HT1080 (cell line): ENCODE results near the gene LASP1NB. TPM values are rescaled to one million over a fixed set of nuclear protein-coding genes. Genes with fewer than 3 reads are reported as not detected.
A peak's percentile ranks its signal among the peaks of the same experiment; 100 is the strongest.

ENCODE experiments used
- DNase-seq: peaks from one replicate; pipeline ENCODE4 v3.0.0-alpha.2; 2015; ENCODE audit warnings: low read depth
- small RNA-seq: library from RNA; depleted of rRNA; stranded (forward); fragments of <200 nt; gene quantifications from one replicate; pipeline ENCODE3, GENCODE V24; 2014
- total RNA-seq: library from RNA; depleted of rRNA; stranded (reverse); fragments of >200 nt; shearing (Covaris generic); gene quantifications from 2 replicates; pipeline ENCODE4 v1.2.3, GENCODE V29; 2014; rRNA removed

Gene LASP1NB

DNA sequence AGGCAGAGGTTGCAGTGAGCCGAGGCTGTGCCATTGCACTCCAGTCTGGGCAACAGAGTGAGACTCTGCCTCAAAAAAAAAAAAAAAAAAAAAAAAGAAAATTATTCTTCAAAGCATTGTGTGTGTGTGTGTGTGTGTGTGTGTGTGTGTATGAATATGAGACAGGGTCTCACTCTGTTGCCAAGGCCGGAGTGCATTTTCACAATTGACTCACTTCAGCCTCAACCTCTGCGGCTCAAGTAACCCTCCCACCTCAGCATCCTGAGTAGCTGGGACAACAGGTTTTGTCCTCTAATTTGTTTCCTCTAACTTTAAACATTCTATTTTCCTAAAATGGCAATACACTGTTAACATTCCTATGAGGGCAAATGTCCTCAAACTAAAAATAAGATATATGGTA, 34.1 kb downstream of the LASP1NB start:
- DNase-seq, result no peak

- no peak for DNase-seq
Measured at GRCh38 chr17:38960402-38960801, 35.0 kb downstream of the LASP1NB start.

GRCh38 chr17:38961413-38961812, 36.0 kb downstream of the LASP1NB start:
- DNase-seq, result no peak

GRCh38 chr17:38967290-38967738, 41.9 kb downstream of the LASP1NB start, which contains the start of gene FBXO47:
FBXO47 (minus strand) TSS chr17:38967403; CDS start chr17:38963025, 4,378 bp downstream.
- DNase-seq, result peak; percentile 34

- DNase-seq, result no peak
Measured at GRCh38 chr17:38969281-38969680, 43.9 kb downstream of the LASP1NB start.

DNA sequence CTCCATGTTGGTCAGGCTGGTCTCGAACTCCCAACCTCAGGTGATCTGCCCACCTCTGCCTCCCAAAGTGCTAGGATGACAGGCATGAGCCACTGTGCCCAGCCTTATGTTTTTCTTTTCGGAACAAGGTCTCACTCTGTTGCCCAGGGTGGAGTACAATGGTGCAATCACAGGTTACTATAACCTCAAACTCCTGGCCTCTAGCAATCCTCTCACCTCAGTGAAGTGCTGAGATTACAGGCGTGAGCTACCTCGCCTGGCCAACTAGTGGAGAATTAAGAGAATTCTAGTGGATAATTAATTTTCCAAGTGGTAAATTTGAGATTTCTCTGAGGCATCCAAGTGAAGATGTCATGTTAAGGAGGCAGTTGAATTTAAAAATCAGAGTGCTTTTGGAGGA, 44.7 kb downstream of the LASP1NB start:
- no peak for DNase-seq

DNA sequence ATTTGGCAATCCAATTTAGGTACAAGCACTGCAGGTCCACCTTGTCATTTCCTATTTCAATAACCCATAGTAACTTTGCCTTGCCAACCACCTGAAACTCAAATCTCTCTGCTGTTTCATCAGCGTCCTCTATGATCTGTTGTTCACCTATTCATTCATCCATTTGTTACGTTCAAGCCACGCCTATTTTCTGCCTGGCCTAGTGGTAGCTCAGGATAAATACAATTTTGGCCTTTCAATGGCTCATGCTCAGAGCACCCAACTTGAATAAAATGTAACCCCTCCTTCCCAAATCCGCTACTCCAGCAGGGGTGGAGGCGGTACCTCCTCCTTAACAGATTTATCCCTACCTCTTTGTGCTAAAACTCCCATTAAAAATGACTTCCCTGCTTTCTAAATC, 45.4 kb downstream of the LASP1NB start:
- DNase-seq, result no peak

- DNase-seq, result peak; percentile 54
Measured at GRCh38 chr17:38976187-38976551, 50.8 kb downstream of the LASP1NB start.

DNA sequence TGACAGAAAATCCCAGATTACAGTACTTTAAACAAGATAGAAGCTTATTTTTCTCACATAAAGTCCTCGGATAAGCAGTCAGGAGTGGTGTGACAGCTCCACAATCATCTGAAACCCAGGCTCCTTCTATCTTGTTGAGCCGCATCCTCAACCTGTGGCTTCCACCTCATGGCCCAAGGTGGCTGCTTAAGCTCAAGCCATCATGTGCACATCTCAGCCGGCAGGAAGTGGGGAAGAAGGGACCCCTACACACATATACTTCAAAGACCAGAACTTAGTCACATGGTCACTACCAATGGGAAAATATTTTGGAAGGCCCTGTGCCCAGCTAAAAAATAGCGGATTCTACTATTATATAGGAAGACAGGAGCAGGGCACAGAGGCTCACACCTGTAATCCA, 52.8 kb downstream of the LASP1NB start:
- no peak for DNase-seq

Small RNA genes within 50 kb of the gene (small RNA-seq; reads per million reads assigned to genes)
- gene MIR6779, result not detected

Other genes starting within 250 kb of the LASP1NB start
- gene MLLT6, start 220.3 kb upstream of the LASP1NB start, total RNA-seq, result 31.7 and 38.5 TPM in 2 replicates
- gene CISD3, start 195.3 kb upstream of the LASP1NB start, total RNA-seq, result 14.3 and 15.2 TPM in 2 replicates
- gene PCGF2, start 177.3 kb upstream of the LASP1NB start, total RNA-seq, result 10.1 and 14.3 TPM in 2 replicates
- gene PSMB3, start 172.9 kb upstream of the LASP1NB start, total RNA-seq, result 388 and 548 TPM in 2 replicates
- 33.8 and 42.2 TPM in 2 replicates for gene PIP4K2B, start 126.1 kb upstream of the LASP1NB start, total RNA-seq
- 9.6 and 11.0 TPM in 2 replicates for gene CWC25, start 100.3 kb upstream of the LASP1NB start, total RNA-seq
- 1,772 and 2,098 TPM in 2 replicates for gene RPL23, start 71.9 kb upstream of the LASP1NB start, total RNA-seq
- gene LASP1, start 55.6 kb upstream of the LASP1NB start, total RNA-seq, result 170 and 207 TPM in 2 replicates
- not detected in 2 replicates for gene FBXO47, start 41.8 kb downstream of the LASP1NB start, total RNA-seq
- gene PLXDC1, start 226.0 kb downstream of the LASP1NB start, total RNA-seq, result 0.13 TPM in 1 of 2 replicates, not detected in the other
- gene ARL5C, start 240.5 kb downstream of the LASP1NB start, total RNA-seq, result not detected in 2 replicates